Esophagus squamous epithelium (tissue), 5 donors: ENCODE results near the gene SPATA7. TPM values are rescaled to one million over a fixed set of nuclear protein-coding genes. Genes with fewer than 3 reads are reported as not detected.

Experiments
- DNase-seq: peaks from one replicate; lab custom pipeline; 2025; lab: John Stamatoyannopoulos, UW
- H3K27ac ChIP-seq, 4 donors: fragments of 200-600 bp; sonication (generic); one replicate each; pipeline ENCODE4 v1.5.1; 2016 to 2019; ENCODE audit warnings: mild to moderate bottlenecking in 1 of 4
- H3K27me3 ChIP-seq, 4 donors: fragments of 200-600 bp; sonication (generic); 1 replicate in 3 of 4; 2 replicates in 1 of 4; pipeline versions ENCODE4 v1.5.1 to v1.6.0; 2017 to 2021; ENCODE audit warnings: antibody characterized with exemption in 1 of 4
- H3K36me3 ChIP-seq, 3 donors: fragments of 200-600 bp; sonication (generic); one replicate each; pipeline ENCODE4 v1.5.1; 2016 to 2019
- H3K4me1 ChIP-seq, 3 donors: fragments of 200-600 bp; sonication (generic); one replicate each; pipeline ENCODE4 v1.5.1; 2017 to 2019
- H3K4me3 ChIP-seq, 4 donors: fragments of 200-600 bp; sonication (generic); 1 replicate in 3 of 4; 2 replicates in 1 of 4; pipeline ENCODE4 v1.5.1; 2016 to 2019; ENCODE audit warnings: mild to moderate bottlenecking in 2 of 4, moderate library complexity in 1 of 4
- H3K9me3 ChIP-seq, 3 donors: fragments of 200-600 bp; sonication (generic); one replicate each; pipeline ENCODE4 v1.5.1; 2016 to 2019
- CTCF ChIP-seq, 6 experiments: fragments of 450-650 bp in 4 of 6; fragments of 200-600 bp in 2 of 6; sonication (generic) in 2 of 6; IDR thresholded peaks; one replicate each; pipeline ENCODE4 v1.5.1; 2016 to 2019; ENCODE audit warnings: antibody characterized with exemption in 6 of 6, mild to moderate bottlenecking in 4 of 6, moderate library complexity in 4 of 6
- POLR2A ChIP-seq, 4 donors: fragments of 450-650 bp; IDR thresholded peaks; one replicate each; pipeline ENCODE4 v1.6.1; 2017; ENCODE audit warnings: antibody characterized with exemption in 4 of 4, mild to moderate bottlenecking in 4 of 4, moderate library complexity in 3 of 4
- WGBS, 2 donors: methylation state at CpG; one replicate each; pipeline ENCODE4 v1.1.5; 2018; 5-methylcytosine and 5-hydroxymethylcytosine counted together
- intact Hi-C: fragments of 100-400 bp; cut with DNase I; formaldehyde crosslinking; loops from one replicate; pipeline ENCODE4 v1.15.0; 2022
- total RNA-seq, 4 donors: library from RNA; depleted of rRNA; stranded (reverse); fragments of >200 nt; gene quantifications; one replicate each; pipeline ENCODE4 v1.1.0, GENCODE V29; 2016
- donor health status: DM: yes; HTN: yes; CAD: no.

The SPATA7 gene
- total RNA-seq, 4 donors from 2014 or later, result 2.2 to 15.2 (median 7.2) TPM

GRCh38 chr14:88384718-88385117, 739 bp upstream of the SPATA7 start:
- 9 to 11% methylated on average over 3 of the region's 3 CpGs for WGBS, 2 donors
- intact Hi-C loops, result loop anchor here (5.0 to 10.0 kb wide), 2 partner anchors 197 to 370 kb away; no protein-coding TSS in a partner anchor

GRCh38 chr14:88386256-88386794, 868 bp downstream of the SPATA7 start:
- DNase-seq, result no peak
- H3K27me3 ChIP-seq, result no peaks in the 10 kb centered on the region

More at GRCh38 chr14:88384718-88385117, 739 bp upstream of the SPATA7 start:
- Histone ChIP-seq H3K27ac (peak overlapping the region; percentile 77 to 86 (median 84)), H3K27me3 (peaks cover 0 to 3% (median 0%) of the 10 kb centered on the region in 4 donors), H3K4me1 (peaks cover 0 to 22% (median 7%) of the 10 kb centered on the region in 3 donors), H3K9me3 (no peaks in the 10 kb centered on the region), H3K4me3 (peak overlapping the region; percentile 69 to 89 (median 74)), H3K36me3 (no peaks in the 10 kb centered on the region)
- DNase-seq, result no peak
- no peak for TF ChIP-seq POLR2A (IDR thresholded peaks at IDR 0.05)
- TF ChIP-seq CTCF (IDR thresholded peaks at IDR 0.05), result no peak

GRCh38 chr14:88388741-88389282, 3.4 kb downstream of the SPATA7 start:
- H3K27ac ChIP-seq, result no peak overlapping the region
- TF ChIP-seq POLR2A (IDR thresholded peaks at IDR 0.05), result no peak
- TF ChIP-seq CTCF (IDR thresholded peaks at IDR 0.05), result no peak
- intact Hi-C loops, result loop anchor here (10.0 kb wide), 1 partner anchor 374 kb away; no protein-coding TSS in a partner anchor
- peaks cover 0 to 22% (median 7%) of the 10 kb centered on the region in 3 donors for H3K4me1 ChIP-seq
- H3K36me3 ChIP-seq, result peaks cover 0 to 17% (median 0%) of the 10 kb centered on the region in 3 donors
- no peak for DNase-seq
- H3K9me3 ChIP-seq, result no peaks in the 10 kb centered on the region
- no peak overlapping the region for H3K4me3 ChIP-seq
- no peaks in the 10 kb centered on the region for H3K27me3 ChIP-seq
- WGBS, 2 donors, result 84 to 85% methylated on average over 6 of the region's 6 CpGs

More at GRCh38 chr14:88386256-88386794, 868 bp downstream of the SPATA7 start:
- peak overlapping the region in 3 of 4 donors; percentile 82 to 86 (median 85) for H3K27ac ChIP-seq
- no peaks in the 10 kb centered on the region for H3K36me3 ChIP-seq
- TF ChIP-seq CTCF (IDR thresholded peaks at IDR 0.05) (no peak), POLR2A (IDR thresholded peaks at IDR 0.05) (no peak)
- WGBS, 2 donors, result 34 to 38% methylated on average over 9 of the region's 9 CpGs
- peaks cover 0 to 22% (median 7%) of the 10 kb centered on the region in 3 donors for H3K4me1 ChIP-seq
- H3K9me3 ChIP-seq, result no peaks in the 10 kb centered on the region
- intact Hi-C loops, result loop anchor here (10.0 kb wide), 1 partner anchor 372 kb away; no protein-coding TSS in a partner anchor
- H3K4me3 ChIP-seq, result peak overlapping the region; percentile 69 to 89 (median 74)

GRCh38 chr14:88392609-88393008, 7.2 kb downstream of the SPATA7 start:
- no peak for DNase-seq
- H3K4me3 ChIP-seq, result no peak overlapping the region
- no peak overlapping the region for H3K27ac ChIP-seq
- H3K4me1 ChIP-seq, result no peaks in the 10 kb centered on the region
- H3K9me3 ChIP-seq, result no peaks in the 10 kb centered on the region
- no peaks in the 10 kb centered on the region for H3K27me3 ChIP-seq
- 91 to 95% methylated on average over 2 of the region's 2 CpGs for WGBS, 2 donors
- no peak for TF ChIP-seq CTCF (IDR thresholded peaks at IDR 0.05)
- no peak for TF ChIP-seq POLR2A (IDR thresholded peaks at IDR 0.05)
- intact Hi-C loops, result no loop called here
- H3K36me3 ChIP-seq, result peaks cover 0 to 42% (median 0%) of the 10 kb centered on the region in 3 donors

- Histone ChIP-seq H3K36me3 (peaks cover 0 to 43% (median 5%) of the 10 kb centered on the region in 3 donors), H3K9me3 (peaks cover 0 to 15% (median 4%) of the 10 kb centered on the region in 3 donors), H3K27me3 (no peaks in the 10 kb centered on the region), H3K4me1 (no peaks in the 10 kb centered on the region), H3K27ac (no peak overlapping the region), H3K4me3 (no peak overlapping the region)
- intact Hi-C loops, result no loop called here
- DNase-seq, result no peak
- WGBS, 2 donors, result 100% methylated on average over 1 to 2 of the region's 5 CpGs
- TF ChIP-seq POLR2A (IDR thresholded peaks at IDR 0.05), result no peak
- TF ChIP-seq CTCF (IDR thresholded peaks at IDR 0.05), result no peak
Observed at GRCh38 chr14:88411039-88411438, 25.6 kb downstream of the SPATA7 start.
